ENCODE measurements around the gene DAZAP1. TPM values are rescaled to one million over a fixed set of nuclear protein-coding genes. Genes with fewer than 3 reads are reported as not detected.

Gene DAZAP1
- total and polyA plus RNA-seq, 8 donors, result 35.3 to 67.4 (median 55.1) TPM

GRCh38 chr19:1466461-1467214, 59.3 kb downstream of the DAZAP1 start:
- Histone ChIP-seq H3K9me3 (no peaks in the 10 kb centered on the region), H3K27me3 (peaks cover 0 to 17% (median 5%) of the 10 kb centered on the region in 4 donors), H3K36me3 (no peaks in the 10 kb centered on the region), H3K4me3 (no peak overlapping the region), H3K27ac (no peak overlapping the region), H3K4me1 (peaks cover 16 to 35% (median 35%) of the 10 kb centered on the region in 3 donors)
- no peak for TF ChIP-seq CTCF (IDR thresholded peaks at IDR 0.05)
- FAIRE-seq (no peak), ATAC-seq (no peak), DNase-seq (peak in 3 of 6 donors; percentile 18 to 82 (median 30))
- whole genome bisulfite sequencing, 2 donors, result 27 to 31% methylated on average over 64 to 70 of the region's 70 CpGs
- intact Hi-C loops (cut with DNase I), result no loop called here

DNA sequence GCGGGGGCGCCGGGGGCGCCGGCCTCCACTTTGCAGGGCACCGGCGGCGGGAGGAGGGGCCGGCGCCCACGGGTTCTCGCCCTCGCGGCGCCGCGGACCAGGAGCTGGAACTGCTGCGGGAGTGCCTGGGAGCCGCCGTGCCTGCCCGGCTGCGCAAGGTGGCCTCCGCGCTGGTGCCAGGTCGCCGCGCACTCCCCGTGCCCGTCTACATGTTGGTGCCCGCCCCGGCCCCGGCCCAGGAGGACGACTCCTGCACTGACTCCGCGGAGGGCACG, 59.8 kb downstream of the DAZAP1 start:
- Histone ChIP-seq H3K27me3 (peaks cover 0 to 20% (median 5%) of the 10 kb centered on the region in 4 donors), H3K4me1 (peaks cover 16 to 35% (median 35%) of the 10 kb centered on the region in 3 donors), H3K4me3 (no peak overlapping the region), H3K36me3 (no peaks in the 10 kb centered on the region), H3K27ac (no peak overlapping the region), H3K9me3 (no peaks in the 10 kb centered on the region)
- 4 to 5% methylated on average over 20 to 36 of the region's 36 CpGs for WGBS, 2 donors
- ATAC-seq (no peak), FAIRE-seq (no peak), DNase-seq (no peak)
- intact Hi-C loops (cut with DNase I), result no loop called here
- no peak for TF ChIP-seq CTCF (IDR thresholded peaks at IDR 0.05)

DNA sequence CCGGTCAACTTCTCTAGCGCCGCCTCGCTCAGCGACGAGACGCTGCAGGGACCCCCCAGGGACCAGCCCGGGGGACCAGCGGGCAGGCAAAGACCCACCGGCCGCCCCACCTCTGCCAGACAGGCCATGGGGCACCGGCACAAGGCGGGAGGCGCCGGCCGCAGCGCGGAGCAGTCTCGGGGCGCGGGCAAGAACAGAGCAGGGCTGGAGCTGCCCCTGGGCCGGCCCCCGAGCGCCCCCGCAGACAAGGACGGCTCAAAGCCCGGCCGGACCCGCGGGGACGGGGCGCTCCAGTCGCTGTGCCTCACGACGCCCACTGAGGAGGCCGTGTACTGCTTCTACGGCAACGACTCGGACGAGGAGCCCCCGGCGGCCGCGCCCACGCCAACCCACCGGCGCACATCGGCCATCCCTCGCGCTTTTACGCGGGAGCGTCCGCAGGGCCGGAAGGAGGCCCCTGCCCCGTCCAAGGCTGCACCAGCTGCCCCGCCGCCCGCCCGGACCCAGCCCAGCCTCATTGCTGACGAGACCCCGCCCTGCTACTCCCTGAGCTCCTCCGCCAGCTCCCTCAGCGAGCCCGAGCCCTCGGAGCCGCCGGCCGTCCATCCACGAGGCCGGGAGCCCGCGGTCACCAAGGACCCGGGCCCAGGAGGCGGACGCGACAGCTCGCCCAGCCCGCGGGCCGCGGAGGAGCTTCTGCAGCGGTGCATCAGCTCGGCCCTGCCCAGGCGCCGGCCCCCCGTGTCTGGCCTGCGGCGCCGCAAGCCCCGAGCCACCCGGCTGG, 60.3 kb downstream of the DAZAP1 start:
- DNase-seq, result peak in 3 of 6 donors; percentile 30 to 81 (median 57)
- no peak for TF ChIP-seq CTCF (IDR thresholded peaks at IDR 0.05)
- Histone ChIP-seq H3K27me3 (peaks cover 0 to 25% (median 5%) of the 10 kb centered on the region in 4 donors), H3K4me3 (peak overlapping the region in 1 of 4 donors; percentile 30), H3K36me3 (no peaks in the 10 kb centered on the region), H3K9me3 (no peaks in the 10 kb centered on the region), H3K4me1 (peaks cover 16 to 35% (median 35%) of the 10 kb centered on the region in 3 donors), H3K27ac (no peak overlapping the region)
- FAIRE-seq, result no peak
- intact Hi-C loops (cut with DNase I), result no loop called here
- ATAC-seq, result no peak
- WGBS, 2 donors, result 4 to 5% methylated on average over 67 to 92 of the region's 92 CpGs

DNA sequence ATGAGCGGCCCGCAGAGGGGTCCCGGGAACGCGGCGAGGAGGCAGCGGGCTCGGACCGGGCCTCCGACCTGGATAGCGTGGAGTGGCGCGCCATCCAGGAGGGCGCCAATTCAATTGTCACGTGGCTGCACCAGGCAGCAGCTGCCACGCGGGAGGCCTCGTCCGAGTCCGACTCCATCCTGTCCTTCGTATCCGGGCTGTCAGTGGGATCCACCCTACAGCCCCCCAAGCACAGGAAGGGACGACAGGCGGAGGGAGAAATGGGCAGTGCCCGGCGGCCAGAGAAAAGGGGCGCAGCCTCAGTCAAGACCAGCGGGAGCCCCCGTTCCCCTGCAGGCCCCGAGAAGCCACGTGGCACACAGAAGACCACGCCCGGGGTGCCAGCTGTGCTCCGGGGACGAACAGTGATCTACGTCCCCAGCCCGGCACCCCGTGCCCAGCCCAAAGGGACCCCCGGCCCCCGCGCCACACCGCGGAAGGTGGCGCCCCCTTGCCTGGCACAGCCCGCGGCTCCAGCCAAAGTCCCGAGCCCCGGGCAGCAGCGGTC, 61.0 kb downstream of the DAZAP1 start:
- intact Hi-C loops (cut with DNase I), result no loop called here
- no peak overlapping the region for H3K27ac ChIP-seq
- DNase-seq (peak in 2 of 6 donors; percentile 57 to 77), FAIRE-seq (no peak), ATAC-seq (no peak)
- TF ChIP-seq CTCF (IDR thresholded peaks at IDR 0.05), result no peak
- no peaks in the 10 kb centered on the region for H3K36me3 ChIP-seq
- no peaks in the 10 kb centered on the region for H3K9me3 ChIP-seq
- H3K27me3 ChIP-seq, result peaks cover 0 to 30% (median 5%) of the 10 kb centered on the region in 4 donors
- H3K4me1 ChIP-seq, result peaks cover 16 to 35% (median 35%) of the 10 kb centered on the region in 3 donors
- WGBS, 2 donors, result 7 to 8% methylated on average over 42 to 49 of the region's 49 CpGs
- peak overlapping the region in 1 of 4 donors; percentile 30 for H3K4me3 ChIP-seq

Data from pancreas (tissue), 10 donors.